Testis (tissue), 2 donors: ENCODE measurements around the gene FNIP1.

ENCODE experiments used
- POLR2A ChIP-seq: fragments of 450-650 bp; IDR thresholded peaks from one replicate; pipeline ENCODE4 v1.6.1; 2017; ENCODE audit warnings: antibody characterized with exemption, mild to moderate bottlenecking, moderate library complexity
- TF ChIP-seq, protein P1 (sequence below), 3 experiments: fragments of 450-650 bp in 2 of 3; fragments of 200-600 bp in 1 of 3; sonication (generic) in 1 of 3; IDR thresholded peaks; one replicate each; pipeline ENCODE4 v1.5.1; 2016 to 2019; ENCODE audit warnings: antibody characterized with exemption in 3 of 3, mild to moderate bottlenecking in 2 of 3, moderate library complexity in 1 of 3

DNA sequence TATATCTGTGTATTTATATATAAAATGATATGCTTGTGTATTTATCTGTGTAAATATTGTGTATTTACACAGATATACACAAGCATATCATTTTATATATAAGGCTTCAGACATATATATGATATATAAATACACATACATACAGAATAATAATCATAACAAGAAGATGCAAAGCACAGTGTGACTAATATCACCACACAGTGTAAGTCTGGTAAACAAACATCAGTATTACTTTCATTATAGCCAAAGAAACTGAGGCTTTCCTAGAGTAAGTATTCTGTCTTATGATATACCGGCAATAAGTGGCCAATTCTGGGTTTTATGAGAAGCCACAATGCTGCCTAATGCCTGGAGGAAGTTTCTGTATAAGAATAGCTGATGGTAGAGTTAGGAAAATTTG lies 131.9 kb downstream of the FNIP1 start:
- TF ChIP-seq, protein P1, sequence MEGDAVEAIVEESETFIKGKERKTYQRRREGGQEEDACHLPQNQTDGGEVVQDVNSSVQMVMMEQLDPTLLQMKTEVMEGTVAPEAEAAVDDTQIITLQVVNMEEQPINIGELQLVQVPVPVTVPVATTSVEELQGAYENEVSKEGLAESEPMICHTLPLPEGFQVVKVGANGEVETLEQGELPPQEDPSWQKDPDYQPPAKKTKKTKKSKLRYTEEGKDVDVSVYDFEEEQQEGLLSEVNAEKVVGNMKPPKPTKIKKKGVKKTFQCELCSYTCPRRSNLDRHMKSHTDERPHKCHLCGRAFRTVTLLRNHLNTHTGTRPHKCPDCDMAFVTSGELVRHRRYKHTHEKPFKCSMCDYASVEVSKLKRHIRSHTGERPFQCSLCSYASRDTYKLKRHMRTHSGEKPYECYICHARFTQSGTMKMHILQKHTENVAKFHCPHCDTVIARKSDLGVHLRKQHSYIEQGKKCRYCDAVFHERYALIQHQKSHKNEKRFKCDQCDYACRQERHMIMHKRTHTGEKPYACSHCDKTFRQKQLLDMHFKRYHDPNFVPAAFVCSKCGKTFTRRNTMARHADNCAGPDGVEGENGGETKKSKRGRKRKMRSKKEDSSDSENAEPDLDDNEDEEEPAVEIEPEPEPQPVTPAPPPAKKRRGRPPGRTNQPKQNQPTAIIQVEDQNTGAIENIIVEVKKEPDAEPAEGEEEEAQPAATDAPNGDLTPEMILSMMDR (IDR thresholded peaks at IDR 0.05) = no peak
- TF ChIP-seq POLR2A = no peak
